SK-N-SH treated with all-trans-retinoic acid at 6 μM for 48 hours (cell line): ENCODE data around the gene PCBP3.

Source experiments
- ATAC-seq: fragments of 200-7000 bp; cut with Tn5 transposase; 3 replicates; pipeline ENCODE4 v1.9.1; 2020; ENCODE audit warnings: mild to moderate bottlenecking, moderate library complexity
- ARNTL ChIP-seq: fragments of 450-650 bp; formaldehyde crosslinking; IDR thresholded peaks from 2 replicates; pipeline ENCODE4 v1.5.0; 2020; ENCODE audit warnings: low read depth, mild to moderate bottlenecking, moderate library complexity, borderline replicate concordance
- BACH2 ChIP-seq: fragments of 250-450 bp; sonication (Bioruptor Pico); IDR thresholded peaks from 2 replicates; pipeline ENCODE4 v1.9.0; 2021; ENCODE audit warnings: mild to moderate bottlenecking, borderline replicate concordance
- CSDC2 ChIP-seq: fragments of 250-450 bp; sonication (Bioruptor Pico); IDR thresholded peaks from 2 replicates; pipeline ENCODE4 v1.5.0; 2020; ENCODE audit warnings: mild to moderate bottlenecking, moderate library complexity
- GLIS3 ChIP-seq: fragments of 250-450 bp; sonication (Bioruptor Pico); IDR thresholded peaks from 2 replicates; pipeline ENCODE4 v1.5.0; 2020; ENCODE audit warnings: mild to moderate bottlenecking, moderate library complexity
- ISL1 ChIP-seq: fragments of 250-450 bp; sonication (Bioruptor Pico); IDR thresholded peaks from 2 replicates; pipeline ENCODE4 v2.1.2; 2022; ENCODE audit warnings: mild to moderate bottlenecking, moderate library complexity
- OSR1 ChIP-seq: fragments of 250-450 bp; sonication (Bioruptor Pico); IDR thresholded peaks from 2 replicates; pipeline ENCODE4 v1.8.0; 2022; ENCODE audit warnings: moderate library complexity, mild to moderate bottlenecking, inconsistent platforms
- PATZ1 ChIP-seq: fragments of 250-450 bp; sonication (Bioruptor Pico); IDR thresholded peaks from 2 replicates; pipeline ENCODE4 v1.8.0; 2020; ENCODE audit warnings: mild to moderate bottlenecking, moderate library complexity, borderline replicate concordance
- POU6F1 ChIP-seq: fragments of 250-450 bp; sonication (Bioruptor Pico); IDR thresholded peaks from 2 replicates; pipeline ENCODE4 v1.8.0; 2021; ENCODE audit warnings: low read depth, mild to moderate bottlenecking, moderate library complexity, borderline replicate concordance
- PPARA ChIP-seq: fragments of 250-450 bp; sonication (Bioruptor Pico); IDR thresholded peaks from 2 replicates; pipeline ENCODE4 v1.5.0; 2020; ENCODE audit warnings: mild to moderate bottlenecking, borderline replicate concordance
- RARB ChIP-seq: fragments of 250-450 bp; sonication (Bioruptor Pico); IDR thresholded peaks from 2 replicates; pipeline ENCODE4 v1.8.0; 2021; ENCODE audit warnings: mild to moderate bottlenecking, moderate library complexity
- TCF4 ChIP-seq: fragments of 250-450 bp; sonication (Bioruptor Pico); IDR thresholded peaks from 2 replicates; pipeline ENCODE4 v1.8.0; 2021; ENCODE audit warnings: mild to moderate bottlenecking, moderate library complexity, borderline replicate concordance
- TSHZ2 ChIP-seq: fragments of 250-450 bp; sonication (Bioruptor Pico); IDR thresholded peaks from 2 replicates; pipeline ENCODE4 v1.5.0; 2020; ENCODE audit warnings: mild to moderate bottlenecking, moderate library complexity
- ZC3H10 ChIP-seq: fragments of 250-450 bp; sonication (Bioruptor Pico); IDR thresholded peaks from 2 replicates; pipeline ENCODE4 v1.5.1; 2021; ENCODE audit warnings: mild to moderate bottlenecking, moderate library complexity
- ZFP3 ChIP-seq: fragments of 250-450 bp; sonication (Bioruptor Pico); IDR thresholded peaks from 2 replicates; pipeline ENCODE4 v1.5.0; 2020; ENCODE audit warnings: mild to moderate bottlenecking, moderate library complexity
- ZFP30 ChIP-seq: fragments of 450-650 bp; formaldehyde crosslinking; IDR thresholded peaks from 2 replicates; pipeline ENCODE4 v1.5.0; 2022; ENCODE audit warnings: mild to moderate bottlenecking, moderate library complexity
- ZNF565 ChIP-seq: fragments of 450-650 bp; formaldehyde crosslinking; conservative IDR thresholded peaks from 2 replicates; pipeline ENCODE4 v1.5.0; 2020; ENCODE audit warnings: low read depth, mild to moderate bottlenecking, moderate library complexity
- ZNF8 ChIP-seq: fragments of 450-650 bp; formaldehyde crosslinking; IDR thresholded peaks from 2 replicates; pipeline ENCODE4 v1.5.0; 2020; ENCODE audit warnings: mild to moderate bottlenecking, moderate library complexity
- TF ChIP-seq, protein P1 (sequence below): fragments of 250-450 bp; sonication (Bioruptor Pico); IDR thresholded peaks from 2 replicates; pipeline ENCODE4 v1.5.1; 2021; ENCODE audit warnings: mild to moderate bottlenecking, moderate library complexity
- TF ChIP-seq, protein P2 (sequence below): fragments of 250-450 bp; sonication (Bioruptor Pico); IDR thresholded peaks from 2 replicates; pipeline ENCODE4 v1.5.1; 2020; ENCODE audit warnings: low read depth, mild to moderate bottlenecking, moderate library complexity

The PCBP3 gene

DNA sequence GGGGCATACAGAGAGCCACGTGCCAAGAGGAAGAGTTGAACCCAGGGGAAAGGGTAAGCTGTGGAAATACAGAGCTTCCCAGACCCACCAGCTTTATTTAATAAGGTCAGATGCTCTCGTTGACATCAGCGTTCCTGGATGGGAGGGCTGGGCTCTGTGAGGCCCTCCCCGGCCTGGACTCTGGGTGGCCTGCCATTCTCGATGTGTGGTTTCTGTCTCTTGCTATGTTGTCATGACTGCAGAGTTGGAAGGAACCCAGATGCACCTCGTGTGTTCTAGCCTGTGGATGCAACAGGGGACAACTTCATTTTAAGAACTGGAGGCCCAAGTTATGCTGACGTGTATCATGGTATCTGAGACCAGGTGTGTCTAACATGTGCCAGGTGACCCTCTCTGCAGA, 101.7 kb downstream of the PCBP3 start:
- ATAC-seq, result no peak
- TF ChIP-seq ZNF565 (CRISPR knock-in tag) (no peak), ZFP30 (CRISPR knock-in tag) (no peak), ZNF8 (CRISPR knock-in tag) (no peak), ISL1 (no peak), POU6F1 (CRISPR knock-in tag) (no peak), CSDC2 (CRISPR knock-in tag) (no peak), RARB (CRISPR knock-in tag) (no peak), PPARA (CRISPR knock-in tag) (no peak), GLIS3 (CRISPR knock-in tag) (no peak), ZC3H10 (no peak), TCF4 (CRISPR knock-in tag) (no peak), ARNTL (CRISPR knock-in tag) (no peak)
- TF ChIP-seq, protein P1, sequence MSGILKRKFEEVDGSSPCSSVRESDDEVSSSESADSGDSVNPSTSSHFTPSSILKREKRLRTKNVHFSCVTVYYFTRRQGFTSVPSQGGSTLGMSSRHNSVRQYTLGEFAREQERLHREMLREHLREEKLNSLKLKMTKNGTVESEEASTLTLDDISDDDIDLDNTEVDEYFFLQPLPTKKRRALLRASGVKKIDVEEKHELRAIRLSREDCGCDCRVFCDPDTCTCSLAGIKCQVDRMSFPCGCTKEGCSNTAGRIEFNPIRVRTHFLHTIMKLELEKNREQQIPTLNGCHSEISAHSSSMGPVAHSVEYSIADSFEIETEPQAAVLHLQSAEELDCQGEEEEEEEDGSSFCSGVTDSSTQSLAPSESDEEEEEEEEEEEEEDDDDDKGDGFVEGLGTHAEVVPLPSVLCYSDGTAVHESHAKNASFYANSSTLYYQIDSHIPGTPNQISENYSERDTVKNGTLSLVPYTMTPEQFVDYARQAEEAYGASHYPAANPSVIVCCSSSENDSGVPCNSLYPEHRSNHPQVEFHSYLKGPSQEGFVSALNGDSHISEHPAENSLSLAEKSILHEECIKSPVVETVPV (CRISPR knock-in tag), result no peak

- ATAC-seq, result peak; percentile 80
- no peak for TF ChIP-seq OSR1
- TF ChIP-seq TSHZ2 (CRISPR knock-in tag), result no peak
- TF ChIP-seq ZFP30 (CRISPR knock-in tag), result no peak
- TF ChIP-seq, protein P2, sequence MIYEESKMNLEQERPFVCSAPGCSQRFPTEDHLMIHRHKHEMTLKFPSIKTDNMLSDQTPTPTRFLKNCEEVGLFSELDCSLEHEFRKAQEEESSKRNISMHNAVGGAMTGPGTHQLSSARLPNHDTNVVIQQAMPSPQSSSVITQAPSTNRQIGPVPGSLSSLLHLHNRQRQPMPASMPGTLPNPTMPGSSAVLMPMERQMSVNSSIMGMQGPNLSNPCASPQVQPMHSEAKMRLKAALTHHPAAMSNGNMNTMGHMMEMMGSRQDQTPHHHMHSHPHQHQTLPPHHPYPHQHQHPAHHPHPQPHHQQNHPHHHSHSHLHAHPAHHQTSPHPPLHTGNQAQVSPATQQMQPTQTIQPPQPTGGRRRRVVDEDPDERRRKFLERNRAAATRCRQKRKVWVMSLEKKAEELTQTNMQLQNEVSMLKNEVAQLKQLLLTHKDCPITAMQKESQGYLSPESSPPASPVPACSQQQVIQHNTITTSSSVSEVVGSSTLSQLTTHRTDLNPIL (CRISPR knock-in tag), result no peak
- no peak for TF ChIP-seq ISL1
- no peak for TF ChIP-seq ZNF8 (CRISPR knock-in tag)
- no peak for TF ChIP-seq BACH2 (CRISPR knock-in tag)
- TF ChIP-seq PPARA (CRISPR knock-in tag), result no peak
- no peak for TF ChIP-seq ZC3H10
- TF ChIP-seq ZFP3 (CRISPR knock-in tag), result no peak
- no peak for TF ChIP-seq TCF4 (CRISPR knock-in tag)
Observed at GRCh38 chr21:45747233-45747766, 103.8 kb downstream of the PCBP3 start.

- TF ChIP-seq BACH2 (CRISPR knock-in tag), result no peak
- TF ChIP-seq TSHZ2 (CRISPR knock-in tag), result 0 out of 2 replicates have a peak, but pooled peaks have one; percentile 30
- no peak for TF ChIP-seq PATZ1 (CRISPR knock-in tag)
- ATAC-seq, result peak; percentile 98
Observed at GRCh38 chr21:45747802-45748445, 104.4 kb downstream of the PCBP3 start.
